ENCODE results near the gene ERH.

Gene ERH

GRCh38 chr14:69387311-69387710 is 10.8 kb downstream of the ERH start:
- TF ChIP-seq TCF12 (IDR thresholded peaks at IDR 0.05; ENCODE audit: low read depth) (no peak), EGR1 (IDR thresholded peaks at IDR 0.05) (no peak), CEBPB (IDR thresholded peaks at IDR 0.05) (no peak)

- TF ChIP-seq REST (IDR thresholded peaks at IDR 0.05; ENCODE audit: low read depth) (no peak), RAD21 (IDR thresholded peaks at IDR 0.05; ENCODE audit: low read depth) (no peak), FOXM1 (IDR thresholded peaks at IDR 0.05; ENCODE audit: borderline replicate concordance, low read depth) (no peak), CEBPB (IDR thresholded peaks at IDR 0.05) (no peak), NFIC (IDR thresholded peaks at IDR 0.05) (no peak), MAX (IDR thresholded peaks at IDR 0.05) (no peak), TEAD4 (IDR thresholded peaks at IDR 0.05) (no peak), YY1 (IDR thresholded peaks at IDR 0.05; ENCODE audit: low read depth) (no peak), USF1 (IDR thresholded peaks at IDR 0.05) (no peak), TCF12 (IDR thresholded peaks at IDR 0.05; ENCODE audit: low read depth) (no peak), EGR1 (IDR thresholded peaks at IDR 0.05) (no peak), TAF1 (IDR thresholded peaks at IDR 0.05; ENCODE audit: low read depth) (no peak), CREB1 (IDR thresholded peaks at IDR 0.05; ENCODE audit: low read depth) (no peak), ZBTB7A (IDR thresholded peaks at IDR 0.05; ENCODE audit: low read depth) (no peak), EP300 (IDR thresholded peaks at IDR 0.05; ENCODE audit: borderline replicate concordance) (no peak)
Measured at GRCh38 chr14:69378274-69378673, 19.8 kb downstream of the ERH start.

- TF ChIP-seq CREB1 (IDR thresholded peaks at IDR 0.05; ENCODE audit: low read depth) (no peak), FOXM1 (IDR thresholded peaks at IDR 0.05; ENCODE audit: borderline replicate concordance, low read depth) (no peak), EGR1 (IDR thresholded peaks at IDR 0.05) (no peak)
Measured at GRCh38 chr14:69376439-69376838, 21.7 kb downstream of the ERH start.

- TF ChIP-seq NFIC (IDR thresholded peaks at IDR 0.05) (no peak), CREB1 (IDR thresholded peaks at IDR 0.05; ENCODE audit: low read depth) (no peak), YY1 (IDR thresholded peaks at IDR 0.05; ENCODE audit: low read depth) (no peak), FOXM1 (IDR thresholded peaks at IDR 0.05; ENCODE audit: borderline replicate concordance, low read depth) (no peak), MAX (IDR thresholded peaks at IDR 0.05) (no peak), RAD21 (IDR thresholded peaks at IDR 0.05; ENCODE audit: low read depth) (no peak), USF1 (IDR thresholded peaks at IDR 0.05) (no peak)
Measured at GRCh38 chr14:69375722-69376121, 22.4 kb downstream of the ERH start.

GRCh38 chr14:69375182-69375581 is 22.9 kb downstream of the ERH start:
- TF ChIP-seq NFIC (IDR thresholded peaks at IDR 0.05) (no peak), RAD21 (IDR thresholded peaks at IDR 0.05; ENCODE audit: low read depth) (no peak), CEBPB (IDR thresholded peaks at IDR 0.05) (no peak), FOXM1 (IDR thresholded peaks at IDR 0.05; ENCODE audit: borderline replicate concordance, low read depth) (no peak), ZBTB7A (IDR thresholded peaks at IDR 0.05; ENCODE audit: low read depth) (no peak), TEAD4 (IDR thresholded peaks at IDR 0.05) (no peak), YY1 (IDR thresholded peaks at IDR 0.05; ENCODE audit: low read depth) (no peak), REST (IDR thresholded peaks at IDR 0.05; ENCODE audit: low read depth) (no peak), EP300 (IDR thresholded peaks at IDR 0.05; ENCODE audit: borderline replicate concordance) (no peak), TAF1 (IDR thresholded peaks at IDR 0.05; ENCODE audit: low read depth) (no peak), MAX (IDR thresholded peaks at IDR 0.05) (no peak), TCF12 (IDR thresholded peaks at IDR 0.05; ENCODE audit: low read depth) (no peak)

GRCh38 chr14:69374235-69374634 is 23.9 kb downstream of the ERH start:
- TF ChIP-seq REST (IDR thresholded peaks at IDR 0.05; ENCODE audit: low read depth) (no peak), CREB1 (IDR thresholded peaks at IDR 0.05; ENCODE audit: low read depth) (no peak), FOXM1 (IDR thresholded peaks at IDR 0.05; ENCODE audit: borderline replicate concordance, low read depth) (no peak), USF1 (IDR thresholded peaks at IDR 0.05) (no peak), YY1 (IDR thresholded peaks at IDR 0.05; ENCODE audit: low read depth) (no peak), TAF1 (IDR thresholded peaks at IDR 0.05; ENCODE audit: low read depth) (no peak), NFIC (IDR thresholded peaks at IDR 0.05) (no peak), EGR1 (IDR thresholded peaks at IDR 0.05) (no peak), TCF12 (IDR thresholded peaks at IDR 0.05; ENCODE audit: low read depth) (no peak), MAX (IDR thresholded peaks at IDR 0.05) (no peak)
